Measurements from ENCODE around the gene MOCS1.

Gene MOCS1

DNA sequence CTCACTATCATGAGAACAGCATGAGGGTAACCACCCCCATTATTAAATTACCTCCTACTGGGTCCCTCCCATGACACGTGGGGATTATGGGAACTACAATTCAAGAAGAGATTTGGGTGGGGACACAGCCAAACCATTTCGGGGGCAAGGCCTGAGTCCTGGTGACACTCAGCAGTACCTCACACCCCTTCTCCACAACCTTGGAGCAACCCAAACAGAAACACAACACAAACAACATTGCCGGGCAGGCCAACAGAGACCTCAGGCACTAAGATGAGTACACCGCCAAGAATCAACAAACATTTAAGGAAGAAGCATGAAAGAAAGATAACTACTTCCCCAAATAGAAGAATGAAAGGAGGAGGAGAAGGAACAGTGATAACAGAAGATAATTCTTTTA is 16.9 kb downstream of the MOCS1 start:
- no peak overlapping the region for H3K4me3 ChIP-seq (ENCODE audit: low read depth, low read length)
- DNase-seq (ENCODE audit: low read depth) = no peak
- TF ChIP-seq, protein P1, sequence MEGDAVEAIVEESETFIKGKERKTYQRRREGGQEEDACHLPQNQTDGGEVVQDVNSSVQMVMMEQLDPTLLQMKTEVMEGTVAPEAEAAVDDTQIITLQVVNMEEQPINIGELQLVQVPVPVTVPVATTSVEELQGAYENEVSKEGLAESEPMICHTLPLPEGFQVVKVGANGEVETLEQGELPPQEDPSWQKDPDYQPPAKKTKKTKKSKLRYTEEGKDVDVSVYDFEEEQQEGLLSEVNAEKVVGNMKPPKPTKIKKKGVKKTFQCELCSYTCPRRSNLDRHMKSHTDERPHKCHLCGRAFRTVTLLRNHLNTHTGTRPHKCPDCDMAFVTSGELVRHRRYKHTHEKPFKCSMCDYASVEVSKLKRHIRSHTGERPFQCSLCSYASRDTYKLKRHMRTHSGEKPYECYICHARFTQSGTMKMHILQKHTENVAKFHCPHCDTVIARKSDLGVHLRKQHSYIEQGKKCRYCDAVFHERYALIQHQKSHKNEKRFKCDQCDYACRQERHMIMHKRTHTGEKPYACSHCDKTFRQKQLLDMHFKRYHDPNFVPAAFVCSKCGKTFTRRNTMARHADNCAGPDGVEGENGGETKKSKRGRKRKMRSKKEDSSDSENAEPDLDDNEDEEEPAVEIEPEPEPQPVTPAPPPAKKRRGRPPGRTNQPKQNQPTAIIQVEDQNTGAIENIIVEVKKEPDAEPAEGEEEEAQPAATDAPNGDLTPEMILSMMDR (IDR thresholded peaks at IDR 0.05; ENCODE audit: low read depth, low read length) = no peak
- TF ChIP-seq MYC (IDR thresholded peaks at IDR 0.05; ENCODE audit: low read depth, low read length) (no peak), POLR2A (IDR thresholded peaks at IDR 0.05; ENCODE audit: extremely low read depth, insufficient read length) (no peak)
- TF ChIP-seq, protein P2, sequence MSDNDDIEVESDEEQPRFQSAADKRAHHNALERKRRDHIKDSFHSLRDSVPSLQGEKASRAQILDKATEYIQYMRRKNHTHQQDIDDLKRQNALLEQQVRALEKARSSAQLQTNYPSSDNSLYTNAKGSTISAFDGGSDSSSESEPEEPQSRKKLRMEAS (IDR thresholded peaks at IDR 0.05; ENCODE audit: low read depth, low read length) = no peak

GRCh38 chr6:39915866-39916265 is 18.4 kb downstream of the MOCS1 start:
- TF ChIP-seq, protein P2 (IDR thresholded peaks at IDR 0.05; ENCODE audit: low read depth, low read length) = no peak
- no peak for TF ChIP-seq POLR2A (IDR thresholded peaks at IDR 0.05; ENCODE audit: extremely low read depth, insufficient read length)
- TF ChIP-seq, protein P1 (IDR thresholded peaks at IDR 0.05; ENCODE audit: low read depth, low read length) = no peak
- TF ChIP-seq MYC (IDR thresholded peaks at IDR 0.05; ENCODE audit: low read depth, low read length) = no peak
- DNase-seq (ENCODE audit: low read depth) = no peak
- H3K4me3 ChIP-seq (ENCODE audit: low read depth, low read length) = no peak overlapping the region

DNA sequence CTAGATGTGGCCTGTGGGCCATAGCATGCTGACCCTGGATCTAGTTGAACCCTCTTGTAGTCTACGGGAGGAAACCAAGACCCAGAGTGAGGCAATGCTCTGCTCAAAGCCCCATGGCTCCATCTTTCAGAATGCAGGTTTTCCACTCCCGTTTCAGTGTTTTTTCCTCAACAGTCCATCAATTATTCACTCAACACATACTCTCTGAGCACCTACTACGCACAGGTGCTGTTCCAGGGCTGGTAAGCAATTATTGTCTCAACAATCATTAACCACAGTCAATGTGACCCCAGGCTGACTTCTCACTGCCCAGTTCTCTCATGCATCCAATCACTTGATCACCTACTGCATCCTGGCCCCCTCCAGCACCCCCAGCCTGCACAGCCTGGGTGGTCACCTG is 20.0 kb downstream of the MOCS1 start:
- no peak overlapping the region for H3K4me3 ChIP-seq (ENCODE audit: low read depth, low read length)
- TF ChIP-seq POLR2A (IDR thresholded peaks at IDR 0.05; ENCODE audit: extremely low read depth, insufficient read length) (no peak), MYC (IDR thresholded peaks at IDR 0.05; ENCODE audit: low read depth, low read length) (no peak)
- TF ChIP-seq, protein P1 (IDR thresholded peaks at IDR 0.05; ENCODE audit: low read depth, low read length) = no peak
- TF ChIP-seq, protein P2 (IDR thresholded peaks at IDR 0.05; ENCODE audit: low read depth, low read length) = no peak
- no peak for DNase-seq (ENCODE audit: low read depth)

DNA sequence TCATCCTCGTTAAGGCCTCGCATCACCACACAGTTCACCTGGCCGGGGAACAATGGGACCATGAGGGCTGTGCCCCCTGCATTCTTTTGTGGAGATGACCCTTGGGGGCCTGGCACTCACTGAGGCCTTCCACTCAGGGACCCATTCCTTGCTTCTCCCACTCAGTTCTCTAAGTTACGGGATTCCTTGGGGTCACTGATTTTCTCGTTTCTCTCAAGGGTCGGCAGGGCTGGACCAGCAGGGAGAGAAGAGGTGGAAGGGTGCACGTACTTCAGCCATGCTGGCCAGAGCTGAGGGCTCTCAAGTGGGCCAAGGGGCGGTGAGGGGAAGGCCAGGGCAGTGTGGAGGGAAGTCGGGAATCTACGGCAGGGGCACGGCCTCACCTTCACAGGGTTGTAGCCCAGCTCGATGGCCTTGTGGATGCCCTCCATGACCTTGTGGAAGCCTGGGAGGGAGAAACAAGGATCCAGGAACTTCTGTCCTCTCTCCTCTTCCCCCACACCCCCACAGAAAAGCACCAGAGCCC is 20.8 kb downstream of the MOCS1 start:
- TF ChIP-seq, protein P1 (IDR thresholded peaks at IDR 0.05; ENCODE audit: low read depth, low read length) = no peak
- TF ChIP-seq, protein P2 (IDR thresholded peaks at IDR 0.05; ENCODE audit: low read depth, low read length) = no peak
- TF ChIP-seq MYC (IDR thresholded peaks at IDR 0.05; ENCODE audit: low read depth, low read length) = no peak
- TF ChIP-seq POLR2A (IDR thresholded peaks at IDR 0.05; ENCODE audit: extremely low read depth, insufficient read length) = no peak
- H3K4me3 ChIP-seq (ENCODE audit: low read depth, low read length) = no peak overlapping the region
- DNase-seq (ENCODE audit: low read depth) = no peak

DNA sequence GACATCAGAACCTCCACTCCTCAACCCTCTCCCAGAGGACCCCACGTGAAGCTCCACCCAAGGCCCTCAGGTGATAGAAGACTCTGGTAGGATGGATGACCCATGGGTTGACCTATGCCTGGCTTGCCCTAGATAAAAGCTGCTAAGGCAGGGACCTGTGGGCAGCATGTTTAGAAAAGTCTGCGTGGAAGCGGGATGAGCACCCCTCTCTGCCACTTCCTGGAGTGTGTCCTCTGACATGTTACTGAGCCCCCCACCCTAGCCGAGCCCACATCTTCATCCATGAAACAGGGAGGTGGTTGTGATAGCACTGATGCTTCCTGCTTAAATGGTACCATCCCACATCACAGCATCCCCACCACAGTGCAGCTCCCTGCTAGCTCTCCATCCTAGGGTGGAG is 21.8 kb downstream of the MOCS1 start:
- TF ChIP-seq MYC (IDR thresholded peaks at IDR 0.05; ENCODE audit: low read depth, low read length) = no peak
- TF ChIP-seq, protein P2 (IDR thresholded peaks at IDR 0.05; ENCODE audit: low read depth, low read length) = no peak
- TF ChIP-seq, protein P1 (IDR thresholded peaks at IDR 0.05; ENCODE audit: low read depth, low read length) = no peak
- no peak for TF ChIP-seq POLR2A (IDR thresholded peaks at IDR 0.05; ENCODE audit: extremely low read depth, insufficient read length)
- no peak overlapping the region for H3K4me3 ChIP-seq (ENCODE audit: low read depth, low read length)
- no peak for DNase-seq (ENCODE audit: low read depth)

All from NB4 (cell line).